Keratinocyte (primary cell): ENCODE data around the gene GCSAML. TPM values are rescaled to one million over a fixed set of nuclear protein-coding genes. Genes with fewer than 3 reads are reported as not detected.

Experiments
- DNase-seq: peaks from one replicate; pipeline ENCODE4 v3.0.0-alpha.2; 2011; ENCODE audit warnings: low read depth, missing footprints, low spot score
- FAIRE-seq: peaks from 2 replicates; lab custom pipeline; 2011; peaks lifted over from hg19 to GRCh38; lab: Jason Lieb, UNC
- H2AFZ ChIP-seq: 2 replicates; pipeline ENCODE4 v1.6.0; 2012; ENCODE audit warnings: low read length, control low read depth, inconsistent platforms; ENCODE audit not compliant: control insufficient read depth
- H3K27ac ChIP-seq: 2 replicates; pipeline ENCODE4 v1.5.1; 2011; ENCODE audit warnings: low read length; ENCODE audit not compliant: control insufficient read depth, insufficient read depth
- H3K27me3 ChIP-seq: 3 replicates; pipeline ENCODE4 v1.6.0; 2011; ENCODE audit warnings: low read length; ENCODE audit not compliant: control insufficient read depth, insufficient read depth; ENCODE audit errors: extremely low read depth
- H3K36me3 ChIP-seq, 2 experiments: 2 replicates in 1 of 2; 3 replicates in 1 of 2; pipeline ENCODE4 v1.5.1; 2011; ENCODE audit warnings: low read length in 2 of 2, mild to moderate bottlenecking in 1 of 2; ENCODE audit not compliant: control insufficient read depth in 2 of 2, insufficient read depth in 2 of 2; ENCODE audit errors: extremely low read depth in 1 of 2
- H3K4me1 ChIP-seq: 3 replicates; pipeline ENCODE4 v1.5.1; 2011; ENCODE audit warnings: low read length; ENCODE audit not compliant: control insufficient read depth, insufficient read depth; ENCODE audit errors: extremely low read depth
- H3K4me2 ChIP-seq: 3 replicates; pipeline ENCODE4 v1.6.0; 2011; ENCODE audit warnings: low read depth, low read length; ENCODE audit not compliant: control insufficient read depth, insufficient read depth; ENCODE audit errors: extremely low read depth
- H3K4me3 ChIP-seq, 3 experiments: fragments of 200-600 bp in 1 of 3; sonication (generic) in 1 of 3; 2 replicates in 2 of 3; 3 replicates in 1 of 3; pipeline ENCODE4 v1.5.1; 2011 to 2016; ENCODE audit warnings: low read length in 3 of 3, mild to moderate bottlenecking in 3 of 3, control low read depth in 2 of 3, inconsistent platforms in 1 of 3, low read depth in 1 of 3, mixed read lengths in 1 of 3, mixed run types in 1 of 3, moderate library complexity in 1 of 3; ENCODE audit not compliant: control insufficient read depth in 2 of 3, insufficient read depth in 2 of 3; ENCODE audit errors: extremely low read depth in 1 of 3
- H3K79me2 ChIP-seq: 2 replicates; pipeline ENCODE4 v1.6.0; 2012; ENCODE audit warnings: low read length; ENCODE audit not compliant: control insufficient read depth, insufficient read depth
- H3K9ac ChIP-seq: 3 replicates; pipeline ENCODE4 v1.6.0; 2011; ENCODE audit warnings: low read length; ENCODE audit not compliant: control insufficient read depth, insufficient read depth; ENCODE audit errors: extremely low read depth
- H3K9me1 ChIP-seq: 3 replicates; pipeline ENCODE4 v1.6.0; 2011; ENCODE audit warnings: low read length; ENCODE audit not compliant: control insufficient read depth, insufficient read depth; ENCODE audit errors: extremely low read depth
- H3K9me3 ChIP-seq: 2 replicates; pipeline ENCODE4 v1.5.1; 2012; ENCODE audit warnings: low read depth, low read length; ENCODE audit not compliant: control insufficient read depth
- H4K20me1 ChIP-seq: 3 replicates; pipeline ENCODE4 v1.6.0; 2011; ENCODE audit warnings: low read length; ENCODE audit not compliant: control insufficient read depth, insufficient read depth; ENCODE audit errors: extremely low read depth
- EZH2 ChIP-seq: IDR thresholded peaks from one replicate; pipeline ENCODE4 v1.6.1; 2012; ENCODE audit warnings: inconsistent platforms, mild to moderate bottlenecking, low read length, moderate library complexity
- dilution Hi-C: fragments of 300-500 bp; cut with MboI; formaldehyde crosslinking; loops from one replicate; pipeline ENCODE4 v1.7.0; 2020; ENCODE audit warnings: low sequenced_read_pairs; ENCODE audit not compliant: extremely low pct_ligation_motif_present
- polyA plus RNA-seq, 5 experiments: library from polyadenylated mRNA; depleted of rRNA in 3 of 5; stranded (reverse) in 3 of 5; stranded (forward) in 1 of 5; unstranded in 1 of 5; fragments of >200 nt; gene quantifications; 1 replicate in 1 of 5; 2 replicates in 3 of 5; 3 replicates in 1 of 5; pipeline versions ENCODE4 v1.2.1 to v1.2.3, GENCODE V29; 2011 to 2012; ENCODE audit warnings: missing spikeins in 2 of 5, low read depth in 1 of 5, low replicate concordance in 1 of 5
- TF ChIP-seq, protein P1 (sequence below), 3 experiments: IDR thresholded peaks in 1 of 3; conservative IDR thresholded peaks in 1 of 3; optimal IDR thresholded peaks in 1 of 3; 2 replicates in 2 of 3; 3 replicates in 1 of 3; pipeline versions ENCODE3 to v1.5.1; 2011; ENCODE audit warnings: low read length in 3 of 3, mild to moderate bottlenecking in 3 of 3, moderate library complexity in 2 of 3, control low read depth in 1 of 3, inconsistent platforms in 1 of 3; ENCODE audit not compliant: insufficient read depth in 2 of 3; ENCODE audit errors: extremely low read depth in 1 of 3

The GCSAML gene
- polyA plus RNA-seq, 1 donor (not counting 4 experiments of a cell fraction or from before 2014, with no cell fraction given): not detected

DNA sequence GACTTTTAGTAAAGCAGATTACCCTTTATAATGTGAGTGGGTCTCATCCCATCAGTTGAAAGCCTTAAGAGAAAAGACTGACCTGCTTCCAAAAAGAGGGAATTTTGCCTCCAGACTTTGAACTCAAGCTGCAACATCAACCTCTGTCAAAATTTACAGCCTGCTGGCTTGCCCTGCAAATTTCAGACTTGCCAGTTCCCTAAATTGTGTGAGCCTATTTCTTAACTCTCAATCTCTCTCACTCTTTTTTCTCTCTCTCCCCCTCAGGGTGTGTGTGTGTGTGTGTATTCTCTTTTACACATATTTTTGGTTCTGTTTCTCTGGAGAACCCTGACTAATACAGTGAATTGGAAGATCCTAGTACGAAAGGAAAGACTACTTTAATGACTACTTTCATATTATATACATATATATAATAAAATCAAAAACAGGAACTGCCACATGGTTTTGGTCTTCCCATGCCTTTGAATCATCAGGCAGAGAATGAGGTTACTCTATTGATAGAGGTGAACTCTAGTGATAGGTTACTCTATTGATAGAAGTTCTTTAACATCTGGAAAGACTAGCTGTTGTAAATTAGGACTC lies 19.1 kb upstream of the GCSAML start:
- H3K9me1 ChIP-seq: no peaks in the 10 kb centered on the region
- no peak overlapping the region for H3K4me3 ChIP-seq
- dilution Hi-C loops: no loop called here
- no peaks in the 10 kb centered on the region for H3K36me3 ChIP-seq
- no peak overlapping the region for H3K4me2 ChIP-seq
- no peak overlapping the region for H3K9ac ChIP-seq
- no peaks in the 10 kb centered on the region for H3K79me2 ChIP-seq
- no peak for DNase-seq
- TF ChIP-seq EZH2: no peak
- TF ChIP-seq, protein P1, sequence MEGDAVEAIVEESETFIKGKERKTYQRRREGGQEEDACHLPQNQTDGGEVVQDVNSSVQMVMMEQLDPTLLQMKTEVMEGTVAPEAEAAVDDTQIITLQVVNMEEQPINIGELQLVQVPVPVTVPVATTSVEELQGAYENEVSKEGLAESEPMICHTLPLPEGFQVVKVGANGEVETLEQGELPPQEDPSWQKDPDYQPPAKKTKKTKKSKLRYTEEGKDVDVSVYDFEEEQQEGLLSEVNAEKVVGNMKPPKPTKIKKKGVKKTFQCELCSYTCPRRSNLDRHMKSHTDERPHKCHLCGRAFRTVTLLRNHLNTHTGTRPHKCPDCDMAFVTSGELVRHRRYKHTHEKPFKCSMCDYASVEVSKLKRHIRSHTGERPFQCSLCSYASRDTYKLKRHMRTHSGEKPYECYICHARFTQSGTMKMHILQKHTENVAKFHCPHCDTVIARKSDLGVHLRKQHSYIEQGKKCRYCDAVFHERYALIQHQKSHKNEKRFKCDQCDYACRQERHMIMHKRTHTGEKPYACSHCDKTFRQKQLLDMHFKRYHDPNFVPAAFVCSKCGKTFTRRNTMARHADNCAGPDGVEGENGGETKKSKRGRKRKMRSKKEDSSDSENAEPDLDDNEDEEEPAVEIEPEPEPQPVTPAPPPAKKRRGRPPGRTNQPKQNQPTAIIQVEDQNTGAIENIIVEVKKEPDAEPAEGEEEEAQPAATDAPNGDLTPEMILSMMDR (optimal IDR thresholded peaks at IDR 0.05 in 1 of 3, IDR thresholded peaks at IDR 0.05 in 1 of 3, conservative IDR thresholded peaks at IDR 0.05 in 1 of 3; ENCODE audit: extremely low read depth in 1 of 3, insufficient read depth in 2 of 3, low read length in 3 of 3): no peak
- H3K9me3 ChIP-seq: peaks cover 5% of the 10 kb centered on the region
- no peak overlapping the region for H2AFZ ChIP-seq
- H4K20me1 ChIP-seq: no peaks in the 10 kb centered on the region
- H3K27ac ChIP-seq: no peak overlapping the region
- H3K4me1 ChIP-seq: no peaks in the 10 kb centered on the region
- no peaks in the 10 kb centered on the region for H3K27me3 ChIP-seq
- FAIRE-seq: no peak

DNA sequence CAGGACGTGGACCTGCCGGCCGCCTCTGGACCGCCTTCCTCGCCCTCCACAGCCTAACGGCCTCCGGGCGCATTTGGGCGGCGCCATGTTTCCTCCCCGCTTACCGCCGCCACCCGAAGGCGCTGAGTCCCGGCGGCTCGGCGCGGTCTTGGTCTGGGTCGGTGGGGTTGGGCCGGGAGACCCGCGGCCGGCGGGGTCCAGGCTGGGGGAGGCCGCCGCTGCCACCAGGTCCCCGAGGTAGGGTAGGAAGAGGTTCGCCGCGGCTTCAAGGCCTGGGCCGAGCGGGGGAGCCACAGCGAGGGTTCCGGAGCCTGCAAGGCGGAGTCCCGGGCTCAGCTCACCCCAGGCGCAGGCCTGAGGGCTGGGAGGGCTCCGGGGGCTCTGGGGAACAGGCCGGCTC lies 18.1 kb upstream of the GCSAML start:
- dilution Hi-C loops: no loop called here
- Histone ChIP-seq H3K4me2 (no peak overlapping the region), H3K9me1 (no peaks in the 10 kb centered on the region), H4K20me1 (no peaks in the 10 kb centered on the region), H3K79me2 (no peaks in the 10 kb centered on the region), H3K27ac (no peak overlapping the region), H3K4me3 (no peak overlapping the region), H3K36me3 (no peaks in the 10 kb centered on the region), H2AFZ (no peak overlapping the region), H3K9ac (no peak overlapping the region), H3K27me3 (no peaks in the 10 kb centered on the region), H3K9me3 (peaks cover 5% of the 10 kb centered on the region), H3K4me1 (no peaks in the 10 kb centered on the region)
- DNase-seq (no peak), FAIRE-seq (no peak)
- TF ChIP-seq, protein P1 (optimal IDR thresholded peaks at IDR 0.05 in 1 of 3, IDR thresholded peaks at IDR 0.05 in 1 of 3, conservative IDR thresholded peaks at IDR 0.05 in 1 of 3; ENCODE audit: extremely low read depth in 1 of 3, insufficient read depth in 2 of 3, low read length in 3 of 3): no peak
- TF ChIP-seq EZH2: no peak
